GM23338 (cell line): ENCODE measurements around the gene ERBB4.

ENCODE experiments used
- CREB1 ChIP-seq: fragments of 250-450 bp; sonication (Bioruptor Pico); IDR thresholded peaks from 2 replicates; pipeline ENCODE4 v1.5.0; 2020; ENCODE audit warnings: low read depth, mild to moderate bottlenecking, moderate library complexity
- CTCF ChIP-seq, 2 experiments: fragments of 200-600 bp in 1 of 2; sonication (generic) in 1 of 2; conservative IDR thresholded peaks; 2 replicates each; pipeline versions ENCODE4 v1.5.1 to v1.6.1; 2016 to 2017; ENCODE audit warnings: antibody characterized with exemption in 2 of 2, low read depth in 2 of 2, mild to moderate bottlenecking in 2 of 2, moderate library complexity in 1 of 2
- EZH2 ChIP-seq: fragments of 200-600 bp; sonication (generic); IDR thresholded peaks from one replicate; pipeline ENCODE4 v1.8.0; 2017; ENCODE audit warnings: antibody characterized with exemption, mild to moderate bottlenecking, low read depth; ENCODE audit not compliant: unreplicated experiment
- EZH2phosphoT487 ChIP-seq: fragments of 200-600 bp; sonication (generic); IDR thresholded peaks from one replicate; pipeline ENCODE4 v1.8.1; 2018; ENCODE audit warnings: antibody characterized with exemption; ENCODE audit not compliant: unreplicated experiment
- POLR2AphosphoS5 ChIP-seq: IDR thresholded peaks from 2 replicates; pipeline ENCODE4 v1.6.1; 2016; ENCODE audit warnings: antibody characterized with exemption, low read depth
- REST ChIP-seq: IDR thresholded peaks from one replicate; pipeline ENCODE4 v1.6.1; 2018; ENCODE audit warnings: antibody characterized with exemption; ENCODE audit not compliant: unreplicated experiment
- ZNF331 ChIP-seq: fragments of 250-450 bp; sonication (Bioruptor Pico); IDR thresholded peaks from 2 replicates; pipeline ENCODE4 v1.5.0; 2020; ENCODE audit warnings: low read depth, mild to moderate bottlenecking, moderate library complexity

- TF ChIP-seq CTCF (conservative IDR thresholded peaks at IDR 0.05; ENCODE audit: low read depth in 2 of 2): no peak
- no peak for TF ChIP-seq POLR2AphosphoS5
- no peak for TF ChIP-seq REST
- TF ChIP-seq EZH2: no peak
- TF ChIP-seq EZH2phosphoT487: no peak
- TF ChIP-seq CREB1 (CRISPR knock-in tag): no peak
- no peak for TF ChIP-seq ZNF331 (CRISPR knock-in tag)
Observed at GRCh38 chr2:212489719-212490346, 48.8 kb downstream of the ERBB4 start.
